ES-I3 (cell line): Measurements from ENCODE around the gene TMEM101.
"Not testable (repeated sequence)": the region's sequence is repeated elsewhere in the genome, so short reads cannot be mapped to it uniquely, and the experiment has no call there.

Experiments used
- H3K36me3 ChIP-seq: 2 replicates; pipeline ENCODE4 v1.6.1; 2013; ENCODE audit warnings: mild to moderate bottlenecking, low read length, control low read depth, moderate library complexity; ENCODE audit not compliant: insufficient read depth
- H3K4me1 ChIP-seq: 2 replicates; pipeline ENCODE4 v1.6.1; 2013; ENCODE audit warnings: mild to moderate bottlenecking, control low read depth, low read length; ENCODE audit not compliant: insufficient read depth
- H3K9ac ChIP-seq: 2 replicates; pipeline ENCODE4 v1.6.1; 2013; ENCODE audit warnings: low read depth, mild to moderate bottlenecking, low read length, moderate library complexity
- H3K9me3 ChIP-seq: 2 replicates; pipeline ENCODE4 v1.6.1; 2013; ENCODE audit warnings: mild to moderate bottlenecking, low read length, moderate library complexity; ENCODE audit not compliant: control insufficient read depth, insufficient read depth

Gene TMEM101

GRCh38 chr17:44038604-44039011 lies 23.8 kb upstream of the TMEM101 start:
- no peaks in the 10 kb centered on the region; the same call in 1 of the 2 replicates for H3K4me1 ChIP-seq
- H3K9me3 ChIP-seq = no peaks in the 10 kb centered on the region
- H3K36me3 ChIP-seq = peaks cover 43% of the 10 kb centered on the region
- H3K9ac ChIP-seq = no peak overlapping the region

- Histone ChIP-seq H3K9ac (no peak overlapping the region), H3K9me3 (no peaks in the 10 kb centered on the region), H3K4me1 (no peaks in the 10 kb centered on the region; the same call in 1 of the 2 replicates), H3K36me3 (peaks cover 50% of the 10 kb centered on the region)
Measured at GRCh38 chr17:44037471-44037870, 22.7 kb upstream of the TMEM101 start.

GRCh38 chr17:44034688-44035087 lies 19.9 kb upstream of the TMEM101 start:
- H3K36me3 ChIP-seq = peaks cover 58% of the 10 kb centered on the region
- not testable (repeated sequence) for H3K9me3 ChIP-seq, H3K4me1 ChIP-seq, H3K9ac ChIP-seq

- Histone ChIP-seq H3K36me3 (peaks cover 55% of the 10 kb centered on the region), H3K9me3 (no peaks in the 10 kb centered on the region), H3K9ac (no peak overlapping the region), H3K4me1 (no peaks in the 10 kb centered on the region)
Measured at GRCh38 chr17:44033861-44034408, 19.2 kb upstream of the TMEM101 start.

GRCh38 chr17:44030482-44030881 lies 15.7 kb upstream of the TMEM101 start:
- Histone ChIP-seq H3K36me3 (peaks cover 31% of the 10 kb centered on the region), H3K9me3 (no peaks in the 10 kb centered on the region), H3K9ac (no peak overlapping the region), H3K4me1 (no peaks in the 10 kb centered on the region)

GRCh38 chr17:44029736-44030135 lies 15.0 kb upstream of the TMEM101 start:
- H3K4me1 ChIP-seq = no peaks in the 10 kb centered on the region
- peaks cover 31% of the 10 kb centered on the region for H3K36me3 ChIP-seq
- no peak overlapping the region for H3K9ac ChIP-seq
- H3K9me3 ChIP-seq = no peaks in the 10 kb centered on the region

GRCh38 chr17:44024853-44025252 lies 10.1 kb upstream of the TMEM101 start:
- H3K9me3 ChIP-seq = no peaks in the 10 kb centered on the region
- H3K4me1 ChIP-seq = no peaks in the 10 kb centered on the region
- no peak overlapping the region for H3K9ac ChIP-seq
- H3K36me3 ChIP-seq = peaks cover 4% of the 10 kb centered on the region; the same call in 1 of the 2 replicates

GRCh38 chr17:44024271-44024663 lies 9.5 kb upstream of the TMEM101 start:
- Histone ChIP-seq H3K4me1 (no peaks in the 10 kb centered on the region), H3K36me3 (peaks cover 4% of the 10 kb centered on the region; the same call in 1 of the 2 replicates), H3K9me3 (no peaks in the 10 kb centered on the region), H3K9ac (no peak overlapping the region)

GRCh38 chr17:44023545-44024270 lies 8.9 kb upstream of the TMEM101 start:
- H3K36me3 ChIP-seq = peaks cover 4% of the 10 kb centered on the region; the same call in 1 of the 2 replicates
- H3K4me1 ChIP-seq = no peaks in the 10 kb centered on the region
- H3K9me3 ChIP-seq = no peaks in the 10 kb centered on the region
- H3K9ac ChIP-seq = no peak overlapping the region

GRCh38 chr17:44022246-44022645 lies 7.5 kb upstream of the TMEM101 start:
- Histone ChIP-seq H3K9me3 (no peaks in the 10 kb centered on the region), H3K9ac (no peak overlapping the region), H3K36me3 (peaks cover 4% of the 10 kb centered on the region; the same call in 1 of the 2 replicates), H3K4me1 (no peaks in the 10 kb centered on the region)

GRCh38 chr17:44021227-44021626 lies 6.5 kb upstream of the TMEM101 start:
- H3K4me1 ChIP-seq, H3K9ac ChIP-seq, H3K36me3 ChIP-seq, H3K9me3 ChIP-seq: not testable (repeated sequence)

- Histone ChIP-seq H3K9ac (peak overlapping the region; percentile 90), H3K36me3 (0 out of 2 replicates have a peak, but pooled peaks cover 7% of the 10 kb centered on the region), H3K9me3 (no peaks in the 10 kb centered on the region), H3K4me1 (0 out of 2 replicates have a peak, but pooled peaks cover 3% of the 10 kb centered on the region)
Measured at GRCh38 chr17:44014133-44014436, 678 bp downstream of the TMEM101 start.

- 0 out of 2 replicates have a peak, but pooled peaks cover 7% of the 10 kb centered on the region for H3K36me3 ChIP-seq
- no peak overlapping the region for H3K9ac ChIP-seq
- H3K4me1 ChIP-seq = peaks cover 12% of the 10 kb centered on the region
- no peaks in the 10 kb centered on the region for H3K9me3 ChIP-seq
Measured at GRCh38 chr17:44012874-44013273, 1.9 kb downstream of the TMEM101 start.

GRCh38 chr17:44012391-44012790 lies 2.4 kb downstream of the TMEM101 start:
- Histone ChIP-seq H3K9me3 (no peaks in the 10 kb centered on the region), H3K9ac (no peak overlapping the region), H3K4me1 (peaks cover 12% of the 10 kb centered on the region), H3K36me3 (0 out of 2 replicates have a peak, but pooled peaks cover 7% of the 10 kb centered on the region)

- H3K9ac ChIP-seq = no peak overlapping the region
- peaks cover 12% of the 10 kb centered on the region for H3K4me1 ChIP-seq
Measured at GRCh38 chr17:44011876-44012275, 2.9 kb downstream of the TMEM101 start.

More at GRCh38 chr17:44011876-44012275, 2.9 kb downstream of the TMEM101 start:
- Histone ChIP-seq H3K9me3 (no peaks in the 10 kb centered on the region), H3K36me3 (0 out of 2 replicates have a peak, but pooled peaks cover 7% of the 10 kb centered on the region)
